ENCODE results near the gene GLUL.

GLUL gene

GRCh38 chr1:182367926-182368325 lies 23.7 kb downstream of the GLUL start:
- Mint-ChIP-seq H3K9me3 (no peaks in the 10 kb centered on the region), H3K27ac (no peak overlapping the region), H3K4me3 (no peak overlapping the region), H3K4me1 (peaks cover 6% of the 10 kb centered on the region), H3K27me3 (peaks cover 7% of the 10 kb centered on the region), H3K36me3 (no peaks in the 10 kb centered on the region)
- no peak for DNase-seq (ENCODE audit: low spot score in 2 of 2)
- ATAC-seq (ENCODE audit: low read depth), result no peak

GRCh38 chr1:182366596-182366995 lies 25.0 kb downstream of the GLUL start:
- Mint-ChIP-seq H3K4me3 (no peak overlapping the region), H3K36me3 (no peaks in the 10 kb centered on the region), H3K27me3 (peaks cover 10% of the 10 kb centered on the region), H3K9me3 (no peaks in the 10 kb centered on the region), H3K4me1 (peaks cover 6% of the 10 kb centered on the region), H3K27ac (no peak overlapping the region)
- ATAC-seq (ENCODE audit: low read depth), result no peak
- no peak for DNase-seq (ENCODE audit: low spot score in 2 of 2)

GRCh38 chr1:182359645-182360044 lies 31.9 kb downstream of the GLUL start:
- DNase-seq (ENCODE audit: low spot score in 2 of 2) (no peak), ATAC-seq (ENCODE audit: low read depth) (no peak)
- Mint-ChIP-seq H3K27me3 (peaks cover 5% of the 10 kb centered on the region), H3K27ac (no peak overlapping the region), H3K9me3 (no peaks in the 10 kb centered on the region), H3K4me1 (no peaks in the 10 kb centered on the region), H3K36me3 (no peaks in the 10 kb centered on the region), H3K4me3 (no peak overlapping the region)

GRCh38 chr1:182357913-182358312 lies 33.7 kb downstream of the GLUL start:
- Mint-ChIP-seq H3K36me3 (no peaks in the 10 kb centered on the region), H3K9me3 (no peaks in the 10 kb centered on the region), H3K4me1 (no peaks in the 10 kb centered on the region), H3K27ac (no peak overlapping the region), H3K4me3 (no peak overlapping the region), H3K27me3 (peaks cover 5% of the 10 kb centered on the region)
- DNase-seq (ENCODE audit: low spot score in 2 of 2), result no peak
- no peak for ATAC-seq (ENCODE audit: low read depth)

GRCh38 chr1:182357171-182357570 lies 34.4 kb downstream of the GLUL start:
- no peak overlapping the region for H3K27ac Mint-ChIP-seq
- H3K36me3 Mint-ChIP-seq, result no peaks in the 10 kb centered on the region
- H3K27me3 Mint-ChIP-seq, result peaks cover 5% of the 10 kb centered on the region
- no peak overlapping the region for H3K4me3 Mint-ChIP-seq
- ATAC-seq (ENCODE audit: low read depth) (no peak), DNase-seq (ENCODE audit: low spot score in 2 of 2) (no peak)
- H3K9me3 Mint-ChIP-seq, result no peaks in the 10 kb centered on the region
- H3K4me1 Mint-ChIP-seq, result no peaks in the 10 kb centered on the region

- no peaks in the 10 kb centered on the region for H3K4me1 Mint-ChIP-seq
- no peaks in the 10 kb centered on the region for H3K9me3 Mint-ChIP-seq
- DNase-seq (ENCODE audit: low spot score in 2 of 2), result no peak
- H3K4me3 Mint-ChIP-seq, result no peak overlapping the region
- peaks cover 7% of the 10 kb centered on the region for H3K27me3 Mint-ChIP-seq
- ATAC-seq (ENCODE audit: low read depth), result no peak
- H3K36me3 Mint-ChIP-seq, result no peaks in the 10 kb centered on the region
- H3K27ac Mint-ChIP-seq, result no peak overlapping the region
Observed at GRCh38 chr1:182355723-182356098, 35.9 kb downstream of the GLUL start.

- Mint-ChIP-seq H3K27me3 (peaks cover 10% of the 10 kb centered on the region), H3K36me3 (no peaks in the 10 kb centered on the region), H3K9me3 (no peaks in the 10 kb centered on the region), H3K4me3 (no peak overlapping the region), H3K4me1 (no peaks in the 10 kb centered on the region), H3K27ac (no peak overlapping the region)
- ATAC-seq (ENCODE audit: low read depth), result no peak
- DNase-seq (ENCODE audit: low spot score in 2 of 2), result no peak
Observed at GRCh38 chr1:182351790-182352364, 39.7 kb downstream of the GLUL start.

GRCh38 chr1:182350839-182351238 lies 40.8 kb downstream of the GLUL start:
- no peak for DNase-seq (ENCODE audit: low spot score in 2 of 2)
- H3K4me1 Mint-ChIP-seq, result no peaks in the 10 kb centered on the region
- H3K27me3 Mint-ChIP-seq, result peaks cover 10% of the 10 kb centered on the region
- no peaks in the 10 kb centered on the region for H3K36me3 Mint-ChIP-seq
- no peak overlapping the region for H3K27ac Mint-ChIP-seq
- ATAC-seq (ENCODE audit: low read depth), result no peak
- H3K9me3 Mint-ChIP-seq, result no peaks in the 10 kb centered on the region
- H3K4me3 Mint-ChIP-seq, result no peak overlapping the region

GRCh38 chr1:182348961-182349747 lies 42.4 kb downstream of the GLUL start:
- H3K4me3 Mint-ChIP-seq, result no peak overlapping the region
- no peaks in the 10 kb centered on the region for H3K4me1 Mint-ChIP-seq
- no peaks in the 10 kb centered on the region for H3K9me3 Mint-ChIP-seq
- H3K27me3 Mint-ChIP-seq, result peaks cover 10% of the 10 kb centered on the region
- no peaks in the 10 kb centered on the region for H3K36me3 Mint-ChIP-seq
- H3K27ac Mint-ChIP-seq, result no peak overlapping the region
- ATAC-seq (ENCODE audit: low read depth) (no peak), DNase-seq (ENCODE audit: low spot score in 2 of 2) (no peak)

- DNase-seq (ENCODE audit: low spot score in 2 of 2) (no peak), ATAC-seq (ENCODE audit: low read depth) (no peak)
- Mint-ChIP-seq H3K4me3 (no peak overlapping the region), H3K27ac (no peak overlapping the region), H3K36me3 (no peaks in the 10 kb centered on the region), H3K4me1 (no peaks in the 10 kb centered on the region), H3K9me3 (no peaks in the 10 kb centered on the region), H3K27me3 (peaks cover 11% of the 10 kb centered on the region)
Observed at GRCh38 chr1:182347019-182347418, 44.6 kb downstream of the GLUL start.

- Mint-ChIP-seq H3K4me1 (peaks cover 3% of the 10 kb centered on the region), H3K9me3 (no peaks in the 10 kb centered on the region), H3K27ac (no peak overlapping the region), H3K36me3 (no peaks in the 10 kb centered on the region), H3K4me3 (no peak overlapping the region), H3K27me3 (peaks cover 7% of the 10 kb centered on the region)
- DNase-seq (ENCODE audit: low spot score in 2 of 2) (no peak), ATAC-seq (ENCODE audit: low read depth) (no peak)
Observed at GRCh38 chr1:182340233-182341058, 51.1 kb downstream of the GLUL start.

GRCh38 chr1:182339684-182340083 lies 51.9 kb downstream of the GLUL start:
- Mint-ChIP-seq H3K36me3 (no peaks in the 10 kb centered on the region), H3K27ac (no peak overlapping the region), H3K4me3 (no peak overlapping the region), H3K27me3 (peaks cover 7% of the 10 kb centered on the region), H3K9me3 (no peaks in the 10 kb centered on the region), H3K4me1 (peaks cover 3% of the 10 kb centered on the region)
- DNase-seq (ENCODE audit: low spot score in 2 of 2), result no peak
- ATAC-seq (ENCODE audit: low read depth), result no peak

- Mint-ChIP-seq H3K9me3 (no peaks in the 10 kb centered on the region), H3K4me3 (no peak overlapping the region)
Observed at GRCh38 chr1:182338806-182339370, 52.7 kb downstream of the GLUL start.

More at GRCh38 chr1:182338806-182339370, 52.7 kb downstream of the GLUL start:
- Mint-ChIP-seq H3K36me3 (no peaks in the 10 kb centered on the region), H3K27ac (no peak overlapping the region), H3K4me1 (peaks cover 3% of the 10 kb centered on the region), H3K27me3 (peaks cover 10% of the 10 kb centered on the region)
- DNase-seq (ENCODE audit: low spot score in 2 of 2), result no peak
- ATAC-seq (ENCODE audit: low read depth), result no peak

Data from memory B cell (primary cell).